ENCODE data around the gene ARID1B.

Gene ARID1B

GRCh38 chr6:156909212-156910010 lies 132.2 kb downstream of the ARID1B start:
- DNase-seq (ENCODE audit: low read depth) = no peak

- no peak for DNase-seq (ENCODE audit: low read depth)
Observed at GRCh38 chr6:156910011-156910334, 132.8 kb downstream of the ARID1B start.

- DNase-seq (ENCODE audit: low read depth) = no peak
Observed at GRCh38 chr6:156910938-156911337, 133.8 kb downstream of the ARID1B start.

GRCh38 chr6:156911581-156911980 lies 134.4 kb downstream of the ARID1B start:
- DNase-seq (ENCODE audit: low read depth) = no peak

DNA sequence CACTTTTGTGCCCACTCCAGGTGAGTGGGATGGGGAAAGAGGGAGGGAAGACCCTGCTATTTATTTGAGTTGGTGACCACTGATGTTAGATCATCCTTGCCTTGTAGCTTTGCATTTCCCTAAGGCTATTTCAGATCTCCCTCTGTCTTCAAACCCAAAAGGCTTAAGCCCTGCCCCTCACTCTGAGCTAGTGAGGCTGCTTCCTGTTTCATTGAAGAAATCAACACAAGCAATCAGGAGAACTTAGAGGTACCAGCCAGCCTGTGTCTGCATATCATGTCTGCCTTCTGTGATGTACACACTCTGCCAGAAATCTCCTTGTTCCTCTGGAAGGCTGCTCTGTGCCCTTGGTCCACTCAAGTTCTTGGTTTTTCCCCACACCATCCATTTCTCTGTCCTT lies 135.3 kb downstream of the ARID1B start:
- DNase-seq (ENCODE audit: low read depth) = no peak

GRCh38 chr6:156914181-156914580 lies 137.0 kb downstream of the ARID1B start:
- DNase-seq (ENCODE audit: low read depth) = no peak

GRCh38 chr6:156916130-156916801 lies 139.1 kb downstream of the ARID1B start:
- no peak for DNase-seq (ENCODE audit: low read depth)

DNA sequence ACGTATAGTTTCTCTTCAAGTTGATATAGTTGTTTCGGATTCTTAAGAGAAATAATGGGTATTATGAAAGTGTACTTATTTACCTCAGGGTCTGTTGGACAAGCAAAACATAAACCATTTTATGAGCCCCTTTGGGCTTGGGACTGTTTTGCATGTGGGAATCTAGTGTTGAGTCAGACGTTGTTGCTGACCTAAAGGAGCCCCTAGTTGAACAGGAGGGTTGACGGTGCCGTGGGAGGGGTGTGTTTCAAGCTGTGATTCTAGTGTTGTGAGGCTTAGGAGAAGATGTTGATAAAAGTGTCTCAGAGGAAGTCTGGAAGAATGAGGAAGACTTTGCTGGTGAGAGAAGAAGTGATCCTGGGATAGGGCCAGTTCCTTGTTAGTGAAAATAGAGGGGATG lies 140.0 kb downstream of the ARID1B start:
- DNase-seq (ENCODE audit: low read depth) = no peak

DNA sequence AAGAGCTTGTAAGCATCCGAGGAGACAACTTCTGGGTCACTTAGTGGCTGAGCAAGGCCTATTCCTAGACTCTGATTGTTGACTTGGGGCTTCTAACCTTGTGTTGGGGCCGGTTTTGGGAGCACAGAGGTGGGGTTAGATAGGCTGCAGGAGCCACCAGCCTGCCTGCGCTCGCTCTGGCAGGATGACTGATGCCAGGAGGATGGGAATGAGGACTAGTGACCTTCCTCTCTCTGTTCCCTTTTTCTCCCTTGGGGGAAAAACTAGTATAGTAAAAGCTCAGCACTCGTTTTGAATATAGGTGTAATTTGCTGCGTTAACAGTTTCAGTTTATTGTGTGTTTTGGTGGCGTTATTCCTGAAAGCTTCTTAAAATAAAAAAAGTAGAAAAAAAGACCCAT lies 141.5 kb downstream of the ARID1B start:
- no peak for DNase-seq (ENCODE audit: low read depth)

DNA sequence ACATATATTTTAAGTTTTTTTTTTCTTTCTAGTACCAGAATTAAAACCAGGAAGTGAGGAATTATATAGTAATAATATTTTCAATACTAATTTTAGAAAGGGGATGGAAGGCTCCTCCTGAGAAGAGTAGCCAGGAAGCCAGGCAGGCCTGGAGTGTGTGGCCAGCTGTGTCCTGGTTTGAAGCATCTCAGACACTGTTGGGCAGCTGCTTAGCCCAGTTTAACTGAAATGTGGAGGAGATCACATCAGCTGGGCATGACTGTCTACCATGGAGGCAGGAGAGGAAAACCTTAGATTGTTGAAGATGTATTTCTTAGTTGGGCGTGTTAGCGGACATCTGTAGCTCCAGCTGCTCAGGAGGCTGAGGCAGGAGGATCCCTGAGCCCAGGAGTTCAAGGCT lies 142.2 kb downstream of the ARID1B start:
- DNase-seq (ENCODE audit: low read depth) = no peak

DNA sequence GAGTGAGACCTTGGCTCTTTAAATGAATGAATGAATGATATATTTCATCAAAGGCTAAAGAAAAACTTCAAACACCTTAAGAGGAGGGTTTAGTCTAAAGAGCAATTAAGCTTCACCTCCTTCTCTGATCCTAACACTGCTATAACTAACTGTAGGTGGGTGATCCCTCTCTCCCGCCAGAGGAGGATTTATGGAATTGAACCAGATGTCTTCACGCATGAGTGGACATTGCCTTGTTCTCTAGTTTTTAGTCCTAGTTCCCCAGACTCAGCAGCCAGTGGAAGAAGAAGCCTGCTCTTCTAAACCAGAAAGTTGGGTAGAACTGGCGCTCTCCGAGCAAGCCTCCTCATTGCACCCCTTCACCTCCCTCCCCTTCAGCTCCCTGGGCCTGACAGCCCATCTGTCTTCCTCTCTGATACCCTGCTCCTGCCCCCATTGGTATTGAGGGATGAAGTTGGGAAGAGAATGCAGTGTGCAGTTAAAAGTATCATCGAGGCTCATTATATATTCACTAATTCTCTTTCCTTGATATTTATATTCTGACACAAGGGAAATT lies 142.7 kb downstream of the ARID1B start:
- no peak for DNase-seq (ENCODE audit: low read depth)

DNA sequence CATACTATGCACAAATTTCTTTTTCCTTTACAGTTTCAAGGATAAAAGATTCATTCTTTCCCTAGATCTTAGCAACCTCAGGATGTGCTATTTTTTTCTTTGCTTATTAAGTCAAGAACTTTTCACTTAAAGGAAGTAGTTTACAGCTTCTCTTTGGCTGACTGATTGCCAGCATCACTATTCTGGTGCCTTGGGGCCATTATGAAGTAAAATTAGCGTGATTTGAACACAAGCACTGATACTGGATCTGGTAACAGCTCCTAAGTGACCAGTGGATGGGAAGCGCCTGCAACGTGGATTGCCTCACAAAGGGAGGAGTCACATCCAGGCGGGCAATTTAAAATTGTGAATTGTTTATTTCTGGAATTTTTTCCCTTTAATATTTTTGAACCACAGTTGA lies 147.1 kb downstream of the ARID1B start:
- DNase-seq (ENCODE audit: low read depth) = no peak

- DNase-seq (ENCODE audit: low read depth) = no peak
Observed at GRCh38 chr6:156925026-156925425, 147.8 kb downstream of the ARID1B start.

DNA sequence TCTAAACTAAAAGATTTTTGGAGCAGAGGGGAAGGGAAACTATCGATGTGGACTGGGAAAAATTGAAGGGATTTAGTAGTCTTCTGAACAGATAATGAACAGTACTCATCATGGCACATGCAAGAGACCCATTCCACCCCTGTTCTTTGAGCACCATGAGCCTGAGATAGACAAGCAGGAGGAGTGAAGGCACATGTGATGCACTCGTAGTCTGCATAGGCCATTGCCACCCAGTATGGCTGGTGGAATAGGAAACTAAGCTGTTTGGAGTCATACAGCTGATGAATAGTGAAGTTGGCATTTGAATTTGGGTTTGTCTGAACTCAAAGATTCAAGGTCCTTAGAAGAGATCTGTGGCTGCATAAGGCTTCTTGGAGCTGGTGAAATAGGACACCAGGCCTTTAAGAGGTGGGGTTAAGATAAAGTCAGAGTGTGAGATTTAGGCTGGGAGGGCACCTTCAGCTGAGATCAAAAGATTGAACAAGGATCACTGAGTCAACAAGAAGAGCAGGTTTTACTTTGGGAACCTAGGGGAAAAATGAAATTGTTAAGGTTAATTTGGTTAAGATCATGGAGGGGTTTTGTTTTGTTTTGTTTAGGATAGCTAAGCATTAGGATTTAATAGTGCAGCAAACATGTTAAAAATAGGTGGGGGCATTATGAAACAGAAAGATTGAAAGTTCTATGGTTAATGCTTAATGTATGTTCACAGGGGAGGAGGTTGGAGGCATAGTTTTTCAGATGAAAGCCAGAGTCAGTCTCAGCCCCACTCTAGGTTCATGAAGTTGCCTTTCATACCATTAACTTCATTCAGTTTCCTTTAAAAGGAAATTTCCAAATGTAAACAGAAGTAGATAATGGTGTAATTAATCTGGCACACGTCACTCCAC lies 148.8 kb downstream of the ARID1B start:
- no peak for DNase-seq (ENCODE audit: low read depth)

DNA sequence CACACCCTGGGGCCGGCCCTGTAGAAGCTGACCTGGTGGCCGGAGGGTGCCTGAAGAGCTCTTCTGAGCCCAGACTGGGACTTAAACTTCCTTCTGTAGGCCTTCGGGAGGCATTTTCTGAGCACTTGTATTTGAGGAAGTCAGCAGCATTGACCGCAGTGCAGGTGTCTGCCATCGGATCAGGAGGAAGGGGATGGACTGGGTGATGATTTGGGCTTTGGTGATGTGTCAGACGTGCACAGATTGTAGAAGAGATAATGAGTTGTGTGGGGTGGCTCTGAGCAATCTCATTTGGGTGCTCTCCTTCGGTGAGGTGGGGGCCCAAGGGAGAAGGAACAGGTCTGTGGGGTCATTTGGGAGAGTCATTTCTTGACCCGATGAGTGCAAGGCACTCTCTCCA lies 150.9 kb downstream of the ARID1B start:
- no peak for DNase-seq (ENCODE audit: low read depth)

- no peak for DNase-seq (ENCODE audit: low read depth)
Observed at GRCh38 chr6:156928972-156929371, 151.8 kb downstream of the ARID1B start.

GRCh38 chr6:156931283-156931682 lies 154.1 kb downstream of the ARID1B start:
- DNase-seq (ENCODE audit: low read depth) = no peak

- no peak for DNase-seq (ENCODE audit: low read depth)
Observed at GRCh38 chr6:156933201-156934068, 156.3 kb downstream of the ARID1B start.

- no peak for DNase-seq (ENCODE audit: low read depth)
Observed at GRCh38 chr6:156934069-156934460, 156.9 kb downstream of the ARID1B start.

- no peak for DNase-seq (ENCODE audit: low read depth)
Observed at GRCh38 chr6:156935000-156935399, 157.8 kb downstream of the ARID1B start.

GRCh38 chr6:156938143-156938542 lies 161.0 kb downstream of the ARID1B start:
- no peak for DNase-seq (ENCODE audit: low read depth)

DNA sequence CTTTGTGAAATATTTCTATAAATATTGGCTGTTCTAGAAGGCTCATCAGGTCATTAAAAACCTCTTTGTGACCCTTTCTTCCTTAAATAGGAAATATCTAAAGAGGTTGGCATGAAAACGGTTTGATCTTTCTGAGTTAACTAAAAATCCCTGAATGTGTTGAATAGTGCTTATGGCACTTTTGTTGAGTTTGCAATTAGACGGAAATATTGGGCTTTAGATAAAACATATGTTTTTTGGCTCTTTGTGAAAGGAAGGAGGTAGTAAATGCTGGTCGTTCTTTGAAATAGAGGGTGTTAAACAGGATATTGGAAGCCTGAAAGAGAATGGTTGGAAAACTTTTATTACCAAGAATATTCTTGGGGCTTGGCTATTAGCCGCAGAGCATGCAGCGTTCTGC lies 163.0 kb downstream of the ARID1B start:
- DNase-seq (ENCODE audit: low read depth) = no peak

All from fibroblast of gingiva (primary cell).